Neural crest cell (in vitro differentiated cells): ENCODE results near the gene SV2A. TPM values are rescaled to one million over a fixed set of nuclear protein-coding genes. Genes with fewer than 3 reads are reported as not detected.
A peak's percentile ranks its signal among the peaks of the same experiment; 100 is the strongest.

Experiments
- DNase-seq: peaks from one replicate; pipeline ENCODE4 v3.0.0; 2021; ENCODE audit warnings: low read depth, mixed read lengths, low spot score
- H3K27ac Mint-ChIP-seq: one replicate; pipeline ENCODE4 v1.8.0; 2021; ENCODE audit warnings: mild to moderate bottlenecking, mixed read lengths; ENCODE audit not compliant: unreplicated experiment
- H3K27me3 Mint-ChIP-seq: 2 replicates; pipeline ENCODE4 v1.8.0; 2021; ENCODE audit warnings: low read depth, mild to moderate bottlenecking, mixed read lengths
- H3K36me3 Mint-ChIP-seq: 2 replicates; pipeline ENCODE4 v1.8.0; 2021; ENCODE audit warnings: low read depth, mild to moderate bottlenecking, mixed read lengths
- H3K4me1 Mint-ChIP-seq: 2 replicates; pipeline ENCODE4 v1.8.0; 2021; ENCODE audit warnings: mixed read lengths
- H3K4me3 Mint-ChIP-seq: one replicate; pipeline ENCODE4 v1.8.0; 2021; ENCODE audit warnings: mild to moderate bottlenecking, mixed read lengths
- H3K9me3 Mint-ChIP-seq: 2 replicates; pipeline ENCODE4 v1.8.0; 2021; ENCODE audit warnings: mixed read lengths
- total RNA-seq: library from RNA; stranded (reverse); gene quantifications from 2 replicates; pipeline ENCODE4 v1.2.1, GENCODE V29; 2021
- TF ChIP-seq, protein P1 (sequence below): fragments of 200-600 bp; sonication (generic); conservative IDR thresholded peaks from 2 replicates; pipeline ENCODE4 v1.5.0; 2021; ENCODE audit warnings: antibody characterized with exemption, mild to moderate bottlenecking

SV2A gene
- total RNA-seq, 1 donor from 2014 or later: 49.5 TPM

DNA sequence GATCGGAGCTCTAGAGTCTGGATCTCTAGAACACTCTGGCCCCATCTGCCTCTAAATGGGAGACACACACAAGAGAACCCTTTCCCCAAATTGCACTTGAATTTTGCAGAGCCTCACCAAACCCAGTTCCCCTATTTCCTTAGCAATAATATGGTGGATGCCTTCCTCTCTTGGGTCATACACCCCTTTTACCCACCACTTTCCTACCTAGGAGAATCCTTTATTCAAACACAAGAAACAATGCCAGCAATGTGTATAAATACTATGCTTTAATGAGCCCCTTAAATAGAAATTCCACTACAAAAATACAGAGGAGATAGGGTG is 10.7 kb upstream of the SV2A start:
- Mint-ChIP-seq H3K4me1 (peaks cover 34% of the 10 kb centered on the region), H3K4me3 (peak overlapping the region; percentile 96), H3K27ac (peak overlapping the region; percentile 97), H3K27me3 (no peaks in the 10 kb centered on the region), H3K9me3 (no peaks in the 10 kb centered on the region), H3K36me3 (peaks cover 23% of the 10 kb centered on the region)
- TF ChIP-seq, protein P1, sequence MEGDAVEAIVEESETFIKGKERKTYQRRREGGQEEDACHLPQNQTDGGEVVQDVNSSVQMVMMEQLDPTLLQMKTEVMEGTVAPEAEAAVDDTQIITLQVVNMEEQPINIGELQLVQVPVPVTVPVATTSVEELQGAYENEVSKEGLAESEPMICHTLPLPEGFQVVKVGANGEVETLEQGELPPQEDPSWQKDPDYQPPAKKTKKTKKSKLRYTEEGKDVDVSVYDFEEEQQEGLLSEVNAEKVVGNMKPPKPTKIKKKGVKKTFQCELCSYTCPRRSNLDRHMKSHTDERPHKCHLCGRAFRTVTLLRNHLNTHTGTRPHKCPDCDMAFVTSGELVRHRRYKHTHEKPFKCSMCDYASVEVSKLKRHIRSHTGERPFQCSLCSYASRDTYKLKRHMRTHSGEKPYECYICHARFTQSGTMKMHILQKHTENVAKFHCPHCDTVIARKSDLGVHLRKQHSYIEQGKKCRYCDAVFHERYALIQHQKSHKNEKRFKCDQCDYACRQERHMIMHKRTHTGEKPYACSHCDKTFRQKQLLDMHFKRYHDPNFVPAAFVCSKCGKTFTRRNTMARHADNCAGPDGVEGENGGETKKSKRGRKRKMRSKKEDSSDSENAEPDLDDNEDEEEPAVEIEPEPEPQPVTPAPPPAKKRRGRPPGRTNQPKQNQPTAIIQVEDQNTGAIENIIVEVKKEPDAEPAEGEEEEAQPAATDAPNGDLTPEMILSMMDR: no peak
- no peak for DNase-seq

DNA sequence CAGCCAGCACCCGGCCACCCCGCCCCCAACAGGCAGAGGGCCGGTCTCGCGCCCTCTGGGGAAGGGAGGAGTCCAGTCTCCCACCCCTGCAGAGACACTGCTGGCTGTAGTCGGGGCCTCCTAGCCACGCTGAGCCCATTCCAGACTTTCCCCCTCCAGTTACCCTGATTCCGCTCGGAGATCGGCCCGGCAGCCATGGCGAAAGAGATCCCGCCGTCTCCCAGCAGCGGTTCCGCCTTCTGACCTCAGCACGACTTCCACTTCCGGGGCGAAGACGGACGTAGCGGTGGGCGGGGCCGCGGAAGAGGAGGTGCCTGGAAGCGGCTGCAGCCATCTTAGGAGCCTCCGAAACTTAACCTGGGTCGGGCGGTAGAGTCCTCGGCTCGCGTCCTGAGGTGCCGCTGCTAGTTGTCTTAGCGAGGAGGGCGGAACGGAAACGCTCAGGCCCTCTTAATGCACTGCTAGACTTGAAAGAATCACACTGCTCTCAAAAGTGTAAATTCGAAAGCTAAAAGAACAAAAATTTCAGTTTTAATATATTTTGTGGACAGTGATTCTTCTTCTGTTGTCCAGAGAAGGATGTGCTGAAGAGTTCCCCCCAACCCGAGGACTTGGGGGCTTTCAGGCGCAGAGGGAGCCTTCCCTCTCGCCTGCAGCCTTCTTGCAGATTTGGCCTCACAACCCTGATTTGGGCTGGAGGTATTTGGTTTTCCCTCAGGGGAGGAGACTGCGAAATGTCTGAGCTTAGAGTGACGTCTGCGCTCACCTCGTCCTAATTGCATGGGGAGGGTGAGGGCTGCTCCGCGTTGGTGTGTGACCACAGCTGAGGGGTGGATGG is 10.1 kb upstream of the SV2A start, which contains the start of gene SF3B4:
SF3B4 (minus strand) TSS at position 241 of the 838 bp plus-strand sequence; CDS start at position 197, 44 bp downstream.
- Mint-ChIP-seq H3K4me3 (peak within 1 kb of the TSS; percentile 96), H3K9me3 (no peaks in the 10 kb centered on the region), H3K27me3 (no peaks in the 10 kb centered on the region), H3K27ac (peak within 1 kb of the TSS; percentile 97), H3K4me1 (peaks cover 34% of the 10 kb centered on the region), H3K36me3 (peaks cover 25% of the 10 kb centered on the region)
- TF ChIP-seq, protein P1: no peak
- peak; percentile 85 for DNase-seq

DNA sequence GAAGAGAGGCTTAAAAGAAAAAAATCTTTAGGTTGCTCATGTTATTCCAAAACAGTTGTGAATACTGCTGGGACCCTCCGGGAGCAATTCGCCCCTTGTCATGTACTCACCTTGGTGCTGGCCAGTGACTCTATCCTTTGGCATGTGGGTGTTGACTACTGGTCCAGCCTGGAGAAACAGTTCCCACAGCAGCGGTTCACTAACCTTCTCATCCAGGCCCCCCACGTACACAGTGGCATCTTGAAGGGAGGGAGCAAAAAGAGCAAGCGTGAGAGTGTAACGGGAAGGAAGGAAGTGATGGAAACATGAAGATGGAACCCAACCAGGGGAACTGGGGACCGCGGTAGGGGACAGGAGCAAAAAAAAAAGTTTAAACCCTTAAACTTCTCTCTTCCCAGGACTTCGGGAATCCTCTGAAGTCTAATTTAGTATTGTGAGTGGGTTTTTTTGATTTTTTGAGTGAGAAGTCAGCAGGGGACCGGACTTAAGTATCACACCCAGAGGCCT is 9.5 kb upstream of the SV2A start:
- H3K4me1 Mint-ChIP-seq: peaks cover 34% of the 10 kb centered on the region
- peaks cover 25% of the 10 kb centered on the region for H3K36me3 Mint-ChIP-seq
- no peaks in the 10 kb centered on the region for H3K27me3 Mint-ChIP-seq
- TF ChIP-seq, protein P1: no peak
- H3K4me3 Mint-ChIP-seq: peak overlapping the region; percentile 96
- DNase-seq: no peak
- H3K27ac Mint-ChIP-seq: peak overlapping the region; percentile 97
- H3K9me3 Mint-ChIP-seq: no peaks in the 10 kb centered on the region

DNA sequence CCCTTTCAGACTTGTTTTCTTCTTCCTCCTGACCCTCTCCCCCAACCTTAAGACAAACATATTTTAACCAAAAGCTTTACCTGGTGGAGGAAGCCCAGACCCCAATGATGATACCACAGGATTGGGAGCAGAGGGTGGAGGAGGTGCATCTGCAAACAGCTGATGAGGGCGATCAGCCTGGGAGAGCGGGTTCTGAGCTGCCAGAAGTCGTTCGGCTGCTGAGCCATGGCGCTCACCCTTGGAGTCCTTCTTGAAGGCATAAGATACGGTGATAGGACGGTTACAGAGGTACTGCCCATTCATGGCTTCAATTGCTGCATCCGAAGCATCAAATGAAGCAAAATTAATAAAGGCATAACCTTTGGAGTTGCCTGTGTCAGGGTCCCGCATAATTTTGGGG is 8.7 kb upstream of the SV2A start:
- Mint-ChIP-seq H3K9me3 (no peaks in the 10 kb centered on the region), H3K27ac (no peak overlapping the region), H3K27me3 (no peaks in the 10 kb centered on the region), H3K4me3 (peak overlapping the region; percentile 96), H3K4me1 (peaks cover 34% of the 10 kb centered on the region), H3K36me3 (peaks cover 25% of the 10 kb centered on the region)
- TF ChIP-seq, protein P1: no peak
- no peak for DNase-seq

DNA sequence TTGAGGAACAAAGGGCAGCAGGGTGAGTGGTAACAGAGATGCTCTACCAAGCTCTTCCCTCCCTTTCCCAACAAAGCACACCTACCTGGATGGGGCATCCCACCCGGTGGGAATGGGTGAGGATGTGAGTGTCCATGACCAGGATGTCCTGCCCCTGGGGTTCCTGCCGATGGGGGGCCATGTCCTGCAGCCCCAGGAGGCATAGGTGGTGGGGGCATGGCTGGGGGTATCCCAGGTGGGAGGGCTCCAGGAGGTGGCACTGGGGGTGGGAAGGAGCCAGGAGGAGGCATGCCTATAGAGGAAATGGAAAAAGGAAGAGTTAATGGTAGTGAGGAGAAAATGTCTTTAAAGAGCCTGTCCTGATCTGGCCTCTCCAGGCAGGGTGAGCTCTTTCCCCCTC is 8.1 kb upstream of the SV2A start:
- Mint-ChIP-seq H3K4me3 (peak overlapping the region; percentile 96), H3K27ac (no peak overlapping the region), H3K4me1 (peaks cover 34% of the 10 kb centered on the region), H3K36me3 (peaks cover 25% of the 10 kb centered on the region), H3K27me3 (no peaks in the 10 kb centered on the region), H3K9me3 (no peaks in the 10 kb centered on the region)
- DNase-seq: no peak
- TF ChIP-seq, protein P1: no peak
